NB4 (cell line): ENCODE measurements around the gene OR2H2.

ENCODE experiments used
- DNase-seq: peaks from one replicate; pipeline ENCODE4 v3.0.0; 2010; ENCODE audit warnings: low read depth
- H3K4me3 ChIP-seq: one replicate; pipeline ENCODE4 v1.5.1; 2011; ENCODE audit warnings: mild to moderate bottlenecking, low read depth, low read length, moderate library complexity
- MAX ChIP-seq: IDR thresholded peaks from 2 replicates; pipeline ENCODE4 v1.6.1; 2011; ENCODE audit warnings: low read depth, low read length
- MYC ChIP-seq: IDR thresholded peaks from 2 replicates; pipeline ENCODE4 v1.6.1; 2011; ENCODE audit warnings: low read depth, low read length
- POLR2A ChIP-seq: IDR thresholded peaks from 2 replicates; pipeline ENCODE4 v1.6.1; 2011; ENCODE audit warnings: mild to moderate bottlenecking; ENCODE audit not compliant: insufficient read length; ENCODE audit errors: extremely low read depth
- TF ChIP-seq, protein P1 (sequence below): IDR thresholded peaks from one replicate; pipeline ENCODE4 v1.5.1; 2012; ENCODE audit warnings: low read depth, low read length

OR2H2 gene

DNA sequence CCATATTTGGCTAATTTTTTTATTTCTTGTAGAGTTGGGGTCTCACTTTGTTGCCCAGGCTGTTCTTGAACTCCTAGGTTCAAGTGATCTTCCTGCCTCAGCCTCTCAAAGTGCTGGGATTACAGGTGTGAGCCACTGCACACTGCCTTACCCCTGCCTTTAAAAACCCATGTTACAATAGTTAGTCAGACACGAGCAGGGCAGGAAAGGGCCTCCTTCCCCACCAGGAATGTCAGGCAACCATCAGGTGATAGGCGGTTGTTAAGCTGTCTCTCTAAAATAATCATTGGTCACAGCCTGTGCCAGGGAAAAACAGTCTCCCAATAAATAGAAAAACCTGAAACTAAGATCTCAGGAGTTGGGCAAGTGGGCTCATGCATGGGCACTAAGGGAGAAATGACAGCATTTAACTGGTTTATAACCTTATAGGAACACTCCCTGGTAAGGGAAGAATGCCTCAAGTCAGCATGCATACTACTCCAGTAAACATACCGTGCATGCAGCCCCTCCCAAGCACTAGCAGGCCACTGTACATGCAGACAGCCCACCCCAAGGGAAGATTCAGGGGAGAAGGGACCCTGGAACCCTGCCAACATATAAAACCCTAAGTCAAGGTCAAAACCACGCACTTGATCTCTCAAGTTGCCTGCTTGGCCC lies 8.4 kb downstream of the OR2H2 start:
- DNase-seq = no peak
- no peak for TF ChIP-seq MYC
- no peak overlapping the region for H3K4me3 ChIP-seq

DNA sequence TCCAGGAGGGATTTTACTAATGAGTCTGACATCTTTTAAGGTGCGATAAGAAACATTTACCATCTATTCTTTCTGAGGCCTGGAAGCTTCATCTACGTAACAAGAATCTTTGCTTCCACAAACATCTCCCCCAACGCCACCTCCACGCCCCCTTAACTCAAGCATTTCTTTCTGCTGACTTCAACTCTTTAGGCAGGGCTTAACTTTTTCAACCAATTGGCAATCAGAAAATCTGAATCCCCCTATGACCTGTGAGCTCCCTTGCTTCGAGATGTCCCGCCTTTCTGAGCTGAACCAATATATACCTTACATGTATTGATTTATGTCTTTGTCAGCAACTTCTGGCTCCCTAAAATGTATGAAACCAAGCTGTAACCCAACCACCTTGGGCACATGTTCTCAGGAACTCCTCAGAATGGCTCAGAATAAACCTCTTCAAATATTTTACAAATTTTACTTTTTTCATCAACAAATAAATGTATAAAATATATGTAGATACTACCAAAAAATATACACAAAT lies 11.5 kb downstream of the OR2H2 start:
- no peak for DNase-seq
- H3K4me3 ChIP-seq = no peak overlapping the region
- TF ChIP-seq POLR2A (no peak), MAX (no peak), MYC (no peak)
- TF ChIP-seq, protein P1, sequence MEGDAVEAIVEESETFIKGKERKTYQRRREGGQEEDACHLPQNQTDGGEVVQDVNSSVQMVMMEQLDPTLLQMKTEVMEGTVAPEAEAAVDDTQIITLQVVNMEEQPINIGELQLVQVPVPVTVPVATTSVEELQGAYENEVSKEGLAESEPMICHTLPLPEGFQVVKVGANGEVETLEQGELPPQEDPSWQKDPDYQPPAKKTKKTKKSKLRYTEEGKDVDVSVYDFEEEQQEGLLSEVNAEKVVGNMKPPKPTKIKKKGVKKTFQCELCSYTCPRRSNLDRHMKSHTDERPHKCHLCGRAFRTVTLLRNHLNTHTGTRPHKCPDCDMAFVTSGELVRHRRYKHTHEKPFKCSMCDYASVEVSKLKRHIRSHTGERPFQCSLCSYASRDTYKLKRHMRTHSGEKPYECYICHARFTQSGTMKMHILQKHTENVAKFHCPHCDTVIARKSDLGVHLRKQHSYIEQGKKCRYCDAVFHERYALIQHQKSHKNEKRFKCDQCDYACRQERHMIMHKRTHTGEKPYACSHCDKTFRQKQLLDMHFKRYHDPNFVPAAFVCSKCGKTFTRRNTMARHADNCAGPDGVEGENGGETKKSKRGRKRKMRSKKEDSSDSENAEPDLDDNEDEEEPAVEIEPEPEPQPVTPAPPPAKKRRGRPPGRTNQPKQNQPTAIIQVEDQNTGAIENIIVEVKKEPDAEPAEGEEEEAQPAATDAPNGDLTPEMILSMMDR = no peak

DNA sequence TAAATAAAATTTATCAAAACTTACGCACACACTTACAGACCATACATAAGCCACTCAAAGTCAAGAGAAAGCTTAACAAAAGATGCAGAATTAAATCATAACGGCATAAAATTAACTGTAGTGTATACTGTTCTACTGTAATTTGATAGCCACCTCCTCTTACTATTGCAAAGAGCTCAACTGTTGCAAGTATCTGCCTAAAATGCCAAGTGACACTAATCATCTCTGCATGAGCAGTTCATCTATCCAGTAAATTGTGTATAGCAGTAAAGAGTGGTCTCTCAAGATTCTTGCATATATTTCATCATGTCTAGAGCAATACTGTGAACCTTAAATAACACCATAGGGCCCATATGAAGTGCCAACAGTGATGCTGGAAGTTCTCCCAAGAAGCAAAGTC lies 12.3 kb downstream of the OR2H2 start:
- no peak for DNase-seq
- TF ChIP-seq MAX = no peak
- no peak overlapping the region for H3K4me3 ChIP-seq

DNA sequence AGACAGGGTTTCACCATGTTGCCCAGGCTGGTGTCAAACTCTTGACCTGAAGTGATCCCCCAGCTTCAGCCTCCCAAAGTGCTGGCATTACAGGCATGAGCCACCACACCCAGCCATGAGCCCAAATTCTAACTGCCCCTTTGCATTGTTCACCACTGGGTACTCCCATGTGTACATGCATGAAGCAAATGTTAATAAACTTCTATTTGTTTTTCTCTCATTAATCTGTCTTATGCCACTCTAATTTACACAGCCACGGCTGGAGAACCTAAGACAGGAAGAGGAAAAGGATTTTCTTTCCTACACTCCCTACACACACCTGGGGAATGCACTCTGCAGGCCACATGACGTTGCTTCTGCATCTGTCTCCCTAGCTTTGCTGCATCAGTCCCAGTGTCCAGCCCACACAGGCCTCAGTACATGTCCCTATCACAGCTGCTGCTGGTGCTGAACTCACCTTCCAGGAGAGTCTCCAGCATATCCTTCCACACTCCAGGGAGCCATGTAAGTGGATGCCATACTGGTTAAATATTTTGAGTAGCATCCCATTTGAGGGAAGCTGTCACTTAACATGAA lies 13.3 kb downstream of the OR2H2 start:
- no peak for DNase-seq
- TF ChIP-seq MYC (no peak), POLR2A (no peak), MAX (no peak)
- TF ChIP-seq, protein P1 = no peak
- H3K4me3 ChIP-seq = no peak overlapping the region

GRCh38 chr6:29602564-29603361 lies 17.8 kb downstream of the OR2H2 start:
- DNase-seq = peak; percentile 24
- no peak overlapping the region for H3K4me3 ChIP-seq
- TF ChIP-seq, protein P1 = peak; percentile 41
- TF ChIP-seq MYC (no peak), POLR2A (no peak), MAX (no peak)

- TF ChIP-seq POLR2A = no peak
- no peak overlapping the region for H3K4me3 ChIP-seq
- DNase-seq = no peak
These were observed 18.5 kb downstream of the OR2H2 start for GRCh38 chr6:29603456-29603855.

GRCh38 chr6:29603930-29604329 lies 19.0 kb downstream of the OR2H2 start:
- TF ChIP-seq, protein P1 = no peak
- no peak for TF ChIP-seq MAX
- TF ChIP-seq MYC = no peak
- TF ChIP-seq POLR2A = no peak
- H3K4me3 ChIP-seq = no peak overlapping the region
- DNase-seq = no peak
